ENCODE results near the gene BLTP1.

GRCh38 chr4:122117743-122118142 lies 34.4 kb upstream of the BLTP1 start:
- TF ChIP-seq POLR2A (IDR thresholded peaks at IDR 0.05; ENCODE audit: low read length) = no peak
- TF ChIP-seq GATA1 (IDR thresholded peaks at IDR 0.05; ENCODE audit: low read depth, low read length) = no peak

All from erythroblast (primary cell).